Stimulated activated effector memory CD8-positive, alpha-beta T cell treated with anti-CD3 and anti-CD28 coated beads, Interleukin-12 subunit alpha, Interleukin-12 subunit beta, amount 100 ng/mL, for 72 hours (primary cell): ENCODE results near the gene MCTP2.

Experiments
- ATAC-seq: fragments of 150-1000 bp; cut with Tn5 transposase; 2 replicates; pipeline ENCODE4 v1.10.0; 2021
- DNase-seq, 2 donors: peaks; one replicate each; pipeline ENCODE4 v3.0.0; 2021 to 2022; ENCODE audit warnings: low spot score in 2 of 2
- H3K27ac Mint-ChIP-seq: one replicate; pipeline ENCODE4 v1.8.0; 2022; ENCODE audit warnings: mild to moderate bottlenecking, mixed read lengths
- H3K36me3 Mint-ChIP-seq: one replicate; pipeline ENCODE4 v1.8.0; 2022; ENCODE audit warnings: mild to moderate bottlenecking, mixed read lengths
- H3K4me1 Mint-ChIP-seq: one replicate; pipeline ENCODE4 v1.8.0; 2022; ENCODE audit warnings: mixed read lengths
- H3K4me3 Mint-ChIP-seq: one replicate; pipeline ENCODE4 v1.8.0; 2022; ENCODE audit warnings: mild to moderate bottlenecking, mixed read lengths
- H3K9me3 Mint-ChIP-seq: one replicate; pipeline ENCODE4 v1.8.0; 2022; ENCODE audit warnings: mixed read lengths

Gene MCTP2

GRCh38 chr15:94421706-94422105 is 190.3 kb downstream of the MCTP2 start:
- H3K4me1 Mint-ChIP-seq = peaks cover 10% of the 10 kb centered on the region
- no peak overlapping the region for H3K4me3 Mint-ChIP-seq
- DNase-seq (no peak), ATAC-seq (no peak)
- H3K36me3 Mint-ChIP-seq = peaks cover 6% of the 10 kb centered on the region
- no peaks in the 10 kb centered on the region for H3K9me3 Mint-ChIP-seq
- H3K27ac Mint-ChIP-seq = no peak overlapping the region

- DNase-seq = no peak
- Mint-ChIP-seq H3K27ac (no peak overlapping the region), H3K4me1 (no peaks in the 10 kb centered on the region), H3K9me3 (peaks cover under 1% of the 10 kb centered on the region), H3K36me3 (peaks cover 5% of the 10 kb centered on the region), H3K4me3 (no peak overlapping the region)
- no peak for ATAC-seq
Measured at GRCh38 chr15:94432279-94432678, 200.9 kb downstream of the MCTP2 start.

GRCh38 chr15:94439158-94439557 is 207.8 kb downstream of the MCTP2 start:
- ATAC-seq (no peak), DNase-seq (no peak)
- no peak overlapping the region for H3K4me3 Mint-ChIP-seq
- H3K9me3 Mint-ChIP-seq = no peaks in the 10 kb centered on the region
- no peak overlapping the region for H3K27ac Mint-ChIP-seq
- peaks cover 6% of the 10 kb centered on the region for H3K4me1 Mint-ChIP-seq
- peaks cover 52% of the 10 kb centered on the region for H3K36me3 Mint-ChIP-seq

GRCh38 chr15:94441760-94442159 is 210.4 kb downstream of the MCTP2 start:
- no peak overlapping the region for H3K4me3 Mint-ChIP-seq
- H3K27ac Mint-ChIP-seq = no peak overlapping the region
- H3K36me3 Mint-ChIP-seq = peaks cover 59% of the 10 kb centered on the region
- DNase-seq = no peak
- H3K4me1 Mint-ChIP-seq = peaks cover 6% of the 10 kb centered on the region
- no peaks in the 10 kb centered on the region for H3K9me3 Mint-ChIP-seq
- no peak for ATAC-seq

- Mint-ChIP-seq H3K27ac (no peak overlapping the region), H3K4me3 (no peak overlapping the region), H3K4me1 (peaks cover 6% of the 10 kb centered on the region), H3K9me3 (no peaks in the 10 kb centered on the region), H3K36me3 (peaks cover 59% of the 10 kb centered on the region)
- DNase-seq (no peak), ATAC-seq (no peak)
Measured at GRCh38 chr15:94442480-94442879, 211.1 kb downstream of the MCTP2 start.

- DNase-seq = no peak
- Mint-ChIP-seq H3K27ac (no peak overlapping the region), H3K4me1 (peaks cover 6% of the 10 kb centered on the region), H3K36me3 (peaks cover 55% of the 10 kb centered on the region), H3K4me3 (no peak overlapping the region), H3K9me3 (no peaks in the 10 kb centered on the region)
- no peak for ATAC-seq
Measured at GRCh38 chr15:94443186-94443585, 211.8 kb downstream of the MCTP2 start.

GRCh38 chr15:94445566-94446160 is 214.3 kb downstream of the MCTP2 start:
- H3K4me1 Mint-ChIP-seq = peaks cover 4% of the 10 kb centered on the region
- H3K4me3 Mint-ChIP-seq = no peak overlapping the region
- H3K9me3 Mint-ChIP-seq = no peaks in the 10 kb centered on the region
- no peak overlapping the region for H3K27ac Mint-ChIP-seq
- ATAC-seq (no peak), DNase-seq (no peak)
- peaks cover 41% of the 10 kb centered on the region for H3K36me3 Mint-ChIP-seq

GRCh38 chr15:94446441-94446840 is 215.1 kb downstream of the MCTP2 start:
- ATAC-seq (no peak), DNase-seq (no peak)
- no peak overlapping the region for H3K27ac Mint-ChIP-seq
- peaks cover 36% of the 10 kb centered on the region for H3K36me3 Mint-ChIP-seq
- no peaks in the 10 kb centered on the region for H3K9me3 Mint-ChIP-seq
- no peak overlapping the region for H3K4me3 Mint-ChIP-seq
- no peaks in the 10 kb centered on the region for H3K4me1 Mint-ChIP-seq

GRCh38 chr15:94451466-94451865 is 220.1 kb downstream of the MCTP2 start:
- no peak overlapping the region for H3K4me3 Mint-ChIP-seq
- no peaks in the 10 kb centered on the region for H3K4me1 Mint-ChIP-seq
- no peak overlapping the region for H3K27ac Mint-ChIP-seq
- no peaks in the 10 kb centered on the region for H3K9me3 Mint-ChIP-seq
- DNase-seq = no peak
- no peak for ATAC-seq
- peaks cover 16% of the 10 kb centered on the region for H3K36me3 Mint-ChIP-seq

- Mint-ChIP-seq H3K27ac (no peak overlapping the region), H3K9me3 (no peaks in the 10 kb centered on the region)
Measured at GRCh38 chr15:94453227-94453988, 222.0 kb downstream of the MCTP2 start.

GRCh38 chr15:94455297-94455696 is 223.9 kb downstream of the MCTP2 start:
- ATAC-seq (no peak), DNase-seq (no peak)
- no peaks in the 10 kb centered on the region for H3K9me3 Mint-ChIP-seq
- no peak overlapping the region for H3K27ac Mint-ChIP-seq
- H3K4me3 Mint-ChIP-seq = no peak overlapping the region
- no peaks in the 10 kb centered on the region for H3K4me1 Mint-ChIP-seq
- H3K36me3 Mint-ChIP-seq = peaks cover 27% of the 10 kb centered on the region

More at GRCh38 chr15:94453227-94453988, 222.0 kb downstream of the MCTP2 start:
- no peak overlapping the region for H3K4me3 Mint-ChIP-seq
- no peaks in the 10 kb centered on the region for H3K4me1 Mint-ChIP-seq
- ATAC-seq (no peak), DNase-seq (no peak)
- peaks cover 30% of the 10 kb centered on the region for H3K36me3 Mint-ChIP-seq

GRCh38 chr15:94456226-94456625 is 224.9 kb downstream of the MCTP2 start:
- Mint-ChIP-seq H3K36me3 (peaks cover 30% of the 10 kb centered on the region), H3K9me3 (no peaks in the 10 kb centered on the region), H3K4me3 (no peak overlapping the region), H3K4me1 (peaks cover under 1% of the 10 kb centered on the region), H3K27ac (no peak overlapping the region)
- no peak for DNase-seq
- no peak for ATAC-seq

GRCh38 chr15:94457661-94458060 is 226.3 kb downstream of the MCTP2 start:
- Mint-ChIP-seq H3K9me3 (no peaks in the 10 kb centered on the region), H3K4me3 (no peak overlapping the region), H3K4me1 (peaks cover 7% of the 10 kb centered on the region), H3K27ac (no peak overlapping the region), H3K36me3 (peaks cover 30% of the 10 kb centered on the region)
- DNase-seq = no peak
- no peak for ATAC-seq

- peaks cover 7% of the 10 kb centered on the region for H3K4me1 Mint-ChIP-seq
- H3K4me3 Mint-ChIP-seq = no peak overlapping the region
- no peaks in the 10 kb centered on the region for H3K9me3 Mint-ChIP-seq
- no peak for ATAC-seq
- peaks cover 29% of the 10 kb centered on the region for H3K36me3 Mint-ChIP-seq
- no peak for DNase-seq
- H3K27ac Mint-ChIP-seq = no peak overlapping the region
Measured at GRCh38 chr15:94460624-94461023, 229.3 kb downstream of the MCTP2 start.

GRCh38 chr15:94467034-94467433 is 235.7 kb downstream of the MCTP2 start:
- H3K4me1 Mint-ChIP-seq = no peaks in the 10 kb centered on the region
- H3K27ac Mint-ChIP-seq = no peak overlapping the region
- H3K36me3 Mint-ChIP-seq = peaks cover 44% of the 10 kb centered on the region
- H3K9me3 Mint-ChIP-seq = no peaks in the 10 kb centered on the region
- no peak overlapping the region for H3K4me3 Mint-ChIP-seq
- no peak for DNase-seq
- no peak for ATAC-seq

GRCh38 chr15:94470492-94470891 is 239.1 kb downstream of the MCTP2 start:
- Mint-ChIP-seq H3K4me3 (no peak overlapping the region), H3K4me1 (no peaks in the 10 kb centered on the region), H3K27ac (no peak overlapping the region), H3K36me3 (peaks cover 55% of the 10 kb centered on the region), H3K9me3 (no peaks in the 10 kb centered on the region)
- DNase-seq = no peak
- ATAC-seq = no peak
